GM18502 (cell line): ENCODE results near the gene CCR8.
A peak's percentile ranks its signal among the peaks of the same experiment; 100 is the strongest.
"Not testable (repeated sequence)": the region's sequence is repeated elsewhere in the genome, so short reads cannot be mapped to it uniquely, and the experiment has no call there.

Experiments
- ATAC-seq: cut with Tn5 transposase; IDR thresholded peaks from one replicate; pipeline ENCODE4 v1.9.1; 2021; ENCODE audit warnings: mild to moderate bottlenecking; ENCODE audit not compliant: unreplicated experiment, poor library complexity

CCR8 gene

GRCh38 chr3:39346785-39347585 lies 17.5 kb downstream of the CCR8 start:
- ATAC-seq: peak; percentile 91

DNA sequence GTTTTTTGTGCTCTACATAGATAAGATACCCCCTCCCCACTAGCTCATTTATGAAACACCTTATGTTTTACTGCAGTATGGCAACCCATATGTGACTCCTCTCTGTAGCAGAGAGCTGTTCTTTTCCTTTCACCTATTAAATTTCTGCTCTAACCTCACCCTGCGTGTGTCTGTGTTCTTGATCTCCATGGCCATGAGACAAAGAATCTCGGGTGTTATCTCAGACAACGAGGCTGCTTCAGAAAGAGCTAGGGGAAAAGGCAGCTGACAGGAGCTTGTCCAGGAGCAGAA lies 18.0 kb downstream of the CCR8 start:
- ATAC-seq: peak; percentile 12

- no peak for ATAC-seq
These were observed 19.6 kb downstream of the CCR8 start for GRCh38 chr3:39349080-39349479.

DNA sequence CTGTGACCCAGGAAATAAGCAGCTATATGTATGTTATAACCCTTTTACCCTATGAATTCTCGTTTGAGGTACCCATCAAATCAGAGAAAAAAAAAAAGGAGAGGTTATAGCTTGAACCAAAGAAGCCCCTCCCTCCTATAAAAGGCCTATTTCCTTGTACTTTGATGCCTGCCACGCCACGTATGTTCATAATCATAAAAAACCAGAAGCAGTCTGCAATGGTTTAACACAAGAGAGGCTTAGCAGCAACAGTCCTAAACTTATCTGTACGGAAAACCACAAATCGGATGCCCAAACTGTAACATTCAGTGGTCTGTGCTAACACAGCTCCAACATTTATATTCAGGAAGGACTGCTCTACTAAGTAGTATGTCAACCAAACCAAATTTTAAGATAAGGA lies 21.2 kb downstream of the CCR8 start:
- no peak for ATAC-seq

- not testable (repeated sequence) for ATAC-seq
These were observed 21.6 kb downstream of the CCR8 start for GRCh38 chr3:39351134-39351533.

DNA sequence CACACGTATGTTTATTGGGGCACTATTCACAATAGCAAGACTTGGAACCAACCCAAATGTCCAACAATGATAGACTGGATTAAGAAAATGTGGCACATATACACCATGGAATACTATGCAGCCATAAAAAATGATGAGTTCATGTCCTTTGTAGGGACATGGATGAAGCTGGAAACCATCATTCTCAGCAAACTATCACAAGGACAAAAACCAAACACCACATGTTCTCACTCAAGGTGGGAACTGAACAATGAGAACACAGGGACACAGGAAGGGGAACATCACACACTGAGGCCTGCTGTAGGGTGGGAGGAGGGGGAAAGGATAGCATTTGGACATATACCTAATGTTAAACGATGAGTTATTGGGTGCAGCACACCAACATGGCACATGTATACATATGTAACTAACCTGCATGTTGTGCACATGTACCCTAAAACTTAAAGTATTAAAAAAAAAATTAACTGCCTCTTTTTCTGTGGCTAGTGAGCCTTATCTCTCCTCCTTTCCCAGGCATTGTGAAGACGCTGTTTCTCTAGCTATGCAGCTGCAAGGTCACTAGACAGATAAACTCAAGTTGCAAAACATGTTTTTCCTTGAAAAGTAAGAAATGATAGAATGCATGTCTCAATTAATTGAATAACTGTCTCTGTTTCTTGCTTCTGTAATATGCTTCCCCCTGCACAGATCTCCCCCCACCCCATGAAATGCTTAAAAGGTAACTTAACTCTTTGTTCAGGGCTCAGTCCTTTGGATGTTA lies 23.8 kb downstream of the CCR8 start:
- ATAC-seq: not testable (repeated sequence)

- ATAC-seq: no peak
These were observed 28.8 kb downstream of the CCR8 start for GRCh38 chr3:39358333-39358732.

DNA sequence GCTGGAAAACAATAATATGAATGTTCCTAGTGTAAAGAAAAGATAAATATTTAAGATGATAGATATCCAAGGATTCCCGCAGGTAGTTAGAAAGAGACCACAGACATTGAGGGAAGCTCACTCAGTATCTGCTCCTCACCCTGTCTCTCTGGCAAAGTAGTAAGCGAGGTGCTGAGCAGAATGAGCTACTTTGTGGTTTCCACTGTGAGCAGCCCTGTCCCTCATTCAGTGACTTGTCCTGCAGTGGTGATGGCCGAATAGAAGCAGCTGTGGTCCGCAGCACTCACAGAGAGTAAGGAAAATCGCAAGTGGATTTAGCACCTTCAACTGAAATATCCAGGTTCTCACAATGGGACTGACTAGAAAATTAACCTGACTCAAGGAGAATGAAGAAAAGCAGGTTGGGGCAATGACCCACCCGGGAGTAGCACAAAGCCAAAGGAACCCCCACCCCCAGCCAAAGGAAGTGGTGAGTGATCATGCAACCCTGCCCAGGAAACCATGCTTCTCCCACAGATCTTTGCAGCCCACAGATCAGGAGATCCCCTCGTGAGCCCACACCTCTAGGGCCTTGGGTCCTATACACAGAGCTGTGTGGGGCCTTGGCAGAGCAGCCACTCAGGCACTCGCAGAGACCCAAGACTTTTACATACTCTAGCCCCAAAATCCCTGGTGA lies 31.9 kb downstream of the CCR8 start:
- peak; percentile 69 for ATAC-seq

- ATAC-seq: no peak
These were observed 32.7 kb downstream of the CCR8 start for GRCh38 chr3:39362192-39362591.

- ATAC-seq: no peak
These were observed 33.3 kb downstream of the CCR8 start for GRCh38 chr3:39362812-39363211.

- ATAC-seq: not testable (repeated sequence)
These were observed 40.9 kb downstream of the CCR8 start for GRCh38 chr3:39370450-39370849.

- ATAC-seq: no peak
These were observed 43.3 kb downstream of the CCR8 start for GRCh38 chr3:39372833-39373232.

- no peak for ATAC-seq
These were observed 47.6 kb downstream of the CCR8 start for GRCh38 chr3:39376959-39377634.

GRCh38 chr3:39378088-39378487 lies 48.6 kb downstream of the CCR8 start:
- ATAC-seq: peak; percentile 82

- ATAC-seq: no peak
These were observed 49.7 kb downstream of the CCR8 start for GRCh38 chr3:39378957-39379777.

DNA sequence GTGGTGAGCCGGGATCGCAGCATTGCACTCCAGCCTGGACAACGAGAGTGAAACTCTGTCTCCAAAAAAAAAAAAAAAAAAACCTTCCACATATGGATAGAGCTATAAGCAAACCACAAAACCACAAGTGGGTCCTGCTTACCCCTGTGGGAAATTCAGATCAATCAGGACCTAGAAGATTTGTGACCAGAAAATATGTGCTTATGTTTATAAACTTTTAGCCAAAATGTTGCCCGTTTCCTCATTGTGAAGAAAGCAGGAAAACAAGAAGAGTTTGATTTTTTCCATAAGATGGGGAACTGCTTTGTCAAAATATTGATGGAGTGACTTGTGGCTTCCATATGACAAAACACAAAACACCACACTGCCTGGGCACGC lies 50.3 kb downstream of the CCR8 start:
- no peak for ATAC-seq

DNA sequence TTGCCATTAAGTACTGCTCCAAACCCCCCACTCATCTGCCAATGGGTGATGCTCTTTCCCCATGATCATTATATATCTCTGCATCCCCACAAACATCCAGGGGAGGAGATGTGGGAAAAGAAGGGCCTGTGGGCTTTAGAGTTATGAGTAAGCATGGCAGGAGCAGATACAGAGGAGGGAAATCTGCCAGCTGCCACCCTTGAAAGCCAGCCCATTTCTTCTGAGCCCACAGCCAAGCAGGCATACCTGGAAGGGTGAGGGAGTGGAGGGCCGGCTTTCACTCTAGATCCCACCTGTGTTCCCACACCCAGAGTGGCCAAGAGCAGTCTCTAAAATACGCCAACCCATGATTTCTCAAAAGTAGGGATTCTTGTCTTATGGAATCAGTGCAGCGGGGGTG lies 51.9 kb downstream of the CCR8 start:
- ATAC-seq: no peak
